HG03196 (cell line): ENCODE data around the gene GSK3A.

Experiments
- ATAC-seq: cut with Tn5 transposase; IDR thresholded peaks from one replicate; pipeline ENCODE4 v1.9.1; 2021; ENCODE audit not compliant: unreplicated experiment

GSK3A gene

GRCh38 chr19:42229301-42229854, 13.0 kb downstream of the GSK3A start:
- no peak for ATAC-seq

- ATAC-seq, result no peak
Observed at GRCh38 chr19:42228641-42229040, 13.8 kb downstream of the GSK3A start.

GRCh38 chr19:42226886-42227285, 15.5 kb downstream of the GSK3A start:
- no peak for ATAC-seq

- ATAC-seq, result no peak
Observed at GRCh38 chr19:42225718-42226292, 16.6 kb downstream of the GSK3A start.

- no peak for ATAC-seq
Observed at GRCh38 chr19:42224940-42225717, 17.3 kb downstream of the GSK3A start.

- no peak for ATAC-seq
Observed at GRCh38 chr19:42220751-42221097, 21.7 kb downstream of the GSK3A start.

GRCh38 chr19:42219812-42220750, 22.3 kb downstream of the GSK3A start, which contains the start of gene ZNF526:
TSS of gene ZNF526 (plus strand) at chr19:42220312. CDS start at chr19:42224404, 4,092 bp downstream.
- ATAC-seq, result peak; percentile 69

GRCh38 chr19:42217520-42218437, 24.6 kb downstream of the GSK3A start, which contains the start of gene DEDD2:
TSS of gene DEDD2 (minus strand) at chr19:42217677. CDS start at chr19:42217007, 670 bp downstream.
- ATAC-seq, result peak; percentile 55

- ATAC-seq, result peak; percentile 6
Observed at GRCh38 chr19:42216653-42217519, 25.5 kb downstream of the GSK3A start.

GRCh38 chr19:42214810-42215485, 27.5 kb downstream of the GSK3A start:
- ATAC-seq, result no peak

GRCh38 chr19:42212886-42213285, 29.5 kb downstream of the GSK3A start:
- ATAC-seq, result no peak

GRCh38 chr19:42208612-42209011, 33.8 kb downstream of the GSK3A start:
- no peak for ATAC-seq

GRCh38 chr19:42207767-42208271, 34.6 kb downstream of the GSK3A start:
- ATAC-seq, result no peak

GRCh38 chr19:42206871-42207755, 35.3 kb downstream of the GSK3A start:
- ATAC-seq, result no peak

GRCh38 chr19:42204664-42205063, 37.7 kb downstream of the GSK3A start:
- no peak for ATAC-seq

- ATAC-seq, result no peak
Observed at GRCh38 chr19:42203700-42204099, 38.7 kb downstream of the GSK3A start.

GRCh38 chr19:42202290-42202880, 40.0 kb downstream of the GSK3A start:
- no peak for ATAC-seq
